SKM-1 treated with dmso at 0.1 percent for 144 hours (cell line): ENCODE measurements around the gene SUSD3.

Experiments
- DNase-seq: peaks from one replicate; lab custom pipeline; 2025; ENCODE audit not compliant: unreplicated experiment; lab: John Stamatoyannopoulos, UW

Gene SUSD3

DNA sequence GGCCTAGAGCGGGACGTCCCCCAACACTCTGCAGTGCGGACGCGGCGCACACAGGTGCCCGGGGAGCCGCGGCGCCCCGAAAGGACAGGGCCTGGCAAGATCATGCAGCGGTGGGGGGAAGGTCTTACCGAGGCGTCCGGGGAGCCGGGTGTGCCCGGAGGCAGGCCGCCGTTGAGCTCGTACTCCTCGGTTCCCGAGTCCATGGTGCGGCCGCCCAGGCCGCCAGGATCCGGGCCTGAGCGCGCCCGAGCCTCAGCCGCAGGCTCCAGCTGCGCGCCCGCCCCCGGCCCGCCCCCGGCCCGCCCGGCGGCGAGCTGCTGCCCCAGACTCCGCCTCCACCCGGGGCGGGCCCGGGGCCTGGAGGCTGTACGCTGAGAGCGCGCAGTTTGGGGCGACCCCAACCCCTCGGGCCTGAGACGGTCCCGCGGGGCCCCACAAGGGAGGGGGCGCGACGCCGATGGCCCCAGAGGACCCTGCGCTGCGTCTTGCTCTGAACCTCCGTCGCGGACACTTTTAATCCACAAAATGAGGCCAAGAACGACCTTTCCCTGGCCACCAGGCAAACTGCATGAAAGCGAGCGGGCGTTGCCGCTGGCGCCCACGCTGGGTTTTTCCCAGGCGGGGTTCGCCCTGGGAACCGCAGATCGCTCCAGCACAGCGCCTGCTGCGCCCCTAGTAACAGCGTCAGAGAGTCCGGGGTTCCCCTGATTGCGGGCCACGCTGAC is 75.7 kb downstream of the SUSD3 start, which contains the start of gene NINJ1:
TSS of gene NINJ1 (minus strand) at position 237 of the 725 bp plus-strand sequence. CDS start at position 203, 34 bp downstream.
- no peak for DNase-seq
